ENCODE results near the gene MTRF1.

The MTRF1 gene

GRCh38 chr13:41213316-41213715 is 50.1 kb downstream of the MTRF1 start:
- no peak for DNase-seq (ENCODE audit: extremely low spot score)
- CTCF ChIA-PET = interaction anchor here (1.0 kb wide), 1 partner anchor 9 kb away, joined by 3 read pairs; no protein-coding TSS in a partner anchor
- no peak for TF ChIP-seq CTCF (IDR thresholded peaks at IDR 0.05; ENCODE audit: control extremely low read depth, extremely low read depth, low read depth, missing control alignments)
- POLR2A ChIA-PET = no interaction called here

- DNase-seq (ENCODE audit: extremely low spot score) = no peak
- ChIA-PET CTCF (interaction anchor here (1.0 kb wide), 1 partner anchor 10 kb away, joined by 3 read pairs; no protein-coding TSS in a partner anchor), POLR2A (no interaction called here)
- no peak for TF ChIP-seq CTCF (IDR thresholded peaks at IDR 0.05; ENCODE audit: control extremely low read depth, extremely low read depth, low read depth, missing control alignments)
Measured at GRCh38 chr13:41212881-41213280, 50.5 kb downstream of the MTRF1 start.

GRCh38 chr13:41211062-41211461 is 52.3 kb downstream of the MTRF1 start:
- CTCF ChIA-PET = interaction anchor here (1.3 kb wide), 1 partner anchor 12 kb away, joined by 4 read pairs; no protein-coding TSS in a partner anchor

GRCh38 chr13:41206467-41206866 is 56.9 kb downstream of the MTRF1 start:
- ChIA-PET POLR2A (no interaction called here), CTCF (interaction anchor here (1.9 kb wide), 1 partner anchor 16 kb away, joined by 5 read pairs; no protein-coding TSS in a partner anchor)
- TF ChIP-seq CTCF (IDR thresholded peaks at IDR 0.05; ENCODE audit: control extremely low read depth, extremely low read depth, low read depth, missing control alignments) = no peak
- no peak for DNase-seq (ENCODE audit: extremely low spot score)

More at GRCh38 chr13:41211062-41211461, 52.3 kb downstream of the MTRF1 start:
- POLR2A ChIA-PET = no interaction called here
- DNase-seq (ENCODE audit: extremely low spot score) = no peak
- no peak for TF ChIP-seq CTCF (IDR thresholded peaks at IDR 0.05; ENCODE audit: control extremely low read depth, extremely low read depth, low read depth, missing control alignments)

- ChIA-PET CTCF (interaction anchor here (1.6 kb wide), 1 partner anchor 26 kb away, joined by 3 read pairs; no protein-coding TSS in a partner anchor), POLR2A (no interaction called here)
- no peak for TF ChIP-seq CTCF (IDR thresholded peaks at IDR 0.05; ENCODE audit: control extremely low read depth, extremely low read depth, low read depth, missing control alignments)
- DNase-seq (ENCODE audit: extremely low spot score) = no peak
Measured at GRCh38 chr13:41203810-41204209, 59.6 kb downstream of the MTRF1 start.

- ChIA-PET CTCF (no interaction called here), POLR2A (no interaction called here)
- TF ChIP-seq CTCF (IDR thresholded peaks at IDR 0.05; ENCODE audit: control extremely low read depth, extremely low read depth, low read depth, missing control alignments) = no peak
- no peak for DNase-seq (ENCODE audit: extremely low spot score)
Measured at GRCh38 chr13:41200126-41200525, 63.2 kb downstream of the MTRF1 start.

Data from GM10248 (cell line).